ENCODE results near the gene SMIM24.
"Not testable (repeated sequence)": the region's sequence is repeated elsewhere in the genome, so short reads cannot be mapped to it uniquely, and the experiment has no call there.

Gene SMIM24

DNA sequence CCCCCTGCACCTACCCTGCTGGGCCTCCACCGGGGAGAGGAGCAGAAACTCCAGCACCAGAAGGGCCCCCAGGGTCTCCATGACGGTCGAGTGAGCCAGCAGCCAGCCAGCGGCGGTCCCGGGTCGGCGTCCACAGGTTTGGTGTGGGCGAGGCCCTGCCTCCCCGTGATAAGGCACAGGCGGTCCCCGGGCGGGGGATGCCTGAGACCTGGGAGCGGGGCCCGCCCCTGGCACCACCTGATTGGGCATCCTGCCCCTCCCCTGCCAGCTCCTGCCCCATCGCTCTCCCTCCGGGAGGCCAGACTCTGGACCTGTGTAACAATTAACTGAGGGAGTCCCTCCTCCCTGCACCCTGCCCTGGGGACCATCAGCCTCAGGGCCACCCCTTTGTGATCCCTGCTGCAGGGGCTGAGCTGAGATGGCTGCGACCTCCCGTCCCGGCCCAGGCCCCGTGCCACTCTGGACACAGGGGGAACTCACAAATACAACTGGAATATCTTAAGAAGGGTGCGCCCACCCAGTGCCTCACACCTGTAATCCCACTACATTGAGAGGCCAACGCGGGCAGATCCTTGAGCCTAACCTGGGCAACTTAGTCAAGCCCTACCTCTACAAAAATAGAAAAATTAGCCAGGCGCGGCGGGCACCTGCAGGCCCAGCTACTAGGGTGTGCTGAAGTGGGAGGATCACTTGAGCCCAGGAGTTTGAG, at the start of gene SMIM24:
Gene SMIM24, minus strand, starts transcription at position 143 of the 709 bp plus-strand sequence. Its CDS starts 62 bp downstream, at position 81.
- no peak for DNase-seq

DNA sequence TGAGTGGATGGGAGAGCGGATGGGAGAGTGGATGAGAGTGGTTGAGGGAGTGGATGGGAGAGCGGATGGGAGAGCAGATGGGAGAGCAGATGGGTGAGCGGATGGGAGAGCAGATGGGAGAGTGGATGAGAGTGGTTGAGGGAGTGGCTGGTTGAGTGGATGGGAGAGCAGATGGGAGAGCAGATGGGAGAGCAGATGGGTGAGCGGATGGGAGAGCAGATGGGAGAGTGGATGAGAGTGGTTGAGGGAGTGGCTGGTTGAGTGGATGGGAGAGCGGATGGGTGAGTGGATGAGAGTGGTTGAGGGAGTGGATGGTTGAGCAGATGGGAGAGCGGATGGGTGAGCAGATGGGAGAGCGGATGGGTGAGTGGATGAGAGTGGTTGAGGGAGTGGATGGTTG, 49.0 kb upstream of the SMIM24 start:
- DNase-seq: not testable (repeated sequence)

DNA sequence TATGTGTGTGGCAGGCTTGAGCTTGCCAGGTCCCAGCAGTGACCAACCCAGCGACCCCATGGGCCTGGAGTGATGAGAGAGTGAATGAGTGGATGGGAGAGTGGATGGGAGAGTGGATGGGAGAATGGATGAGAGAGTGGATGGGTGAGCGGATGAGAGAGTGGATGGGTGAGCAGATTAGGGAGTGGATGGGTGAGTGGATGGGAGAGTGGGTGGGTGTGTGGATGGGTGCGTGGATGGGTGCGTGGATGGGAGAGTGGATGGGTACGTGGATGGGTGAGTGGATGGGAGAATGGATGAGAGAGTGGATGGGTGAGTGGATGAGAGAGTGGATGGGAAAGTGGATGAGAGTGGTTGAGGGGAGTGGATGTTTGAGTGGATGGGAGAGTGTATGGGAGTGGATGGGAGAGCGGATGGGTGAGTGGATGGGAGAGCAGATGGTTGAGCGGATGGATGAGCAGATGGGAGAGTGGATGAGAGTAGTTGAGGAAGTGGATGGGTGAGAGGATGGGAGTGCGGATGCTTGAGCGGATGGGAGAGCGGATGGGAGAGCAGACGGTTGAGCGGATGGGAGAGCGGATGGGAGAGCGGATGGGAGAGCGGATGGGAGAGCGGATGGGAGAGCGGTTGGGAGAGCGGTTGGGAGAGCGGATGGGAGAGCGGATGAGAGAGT, 48.4 kb upstream of the SMIM24 start:
- no peak for DNase-seq

DNA sequence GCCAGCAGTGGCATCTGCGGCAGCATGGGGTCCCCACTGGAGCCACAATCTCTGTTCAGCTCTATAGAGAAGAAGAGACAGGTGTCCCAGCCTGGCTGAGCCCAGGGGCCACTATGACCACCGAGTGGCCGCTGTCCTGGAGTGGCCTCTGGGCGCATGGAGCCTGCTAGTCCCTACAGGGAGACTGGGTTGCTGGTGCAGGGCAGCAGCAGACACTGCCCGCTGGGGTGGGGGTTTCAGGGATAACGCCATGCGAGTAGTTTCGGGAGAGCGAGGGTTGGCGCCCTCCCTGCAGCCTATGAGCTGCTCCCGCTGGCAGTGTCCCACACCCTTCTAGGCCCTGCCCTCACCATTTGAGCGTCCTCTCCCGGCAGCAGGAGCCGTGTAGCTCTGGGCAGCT, 47.8 kb upstream of the SMIM24 start:
- no peak for DNase-seq

DNA sequence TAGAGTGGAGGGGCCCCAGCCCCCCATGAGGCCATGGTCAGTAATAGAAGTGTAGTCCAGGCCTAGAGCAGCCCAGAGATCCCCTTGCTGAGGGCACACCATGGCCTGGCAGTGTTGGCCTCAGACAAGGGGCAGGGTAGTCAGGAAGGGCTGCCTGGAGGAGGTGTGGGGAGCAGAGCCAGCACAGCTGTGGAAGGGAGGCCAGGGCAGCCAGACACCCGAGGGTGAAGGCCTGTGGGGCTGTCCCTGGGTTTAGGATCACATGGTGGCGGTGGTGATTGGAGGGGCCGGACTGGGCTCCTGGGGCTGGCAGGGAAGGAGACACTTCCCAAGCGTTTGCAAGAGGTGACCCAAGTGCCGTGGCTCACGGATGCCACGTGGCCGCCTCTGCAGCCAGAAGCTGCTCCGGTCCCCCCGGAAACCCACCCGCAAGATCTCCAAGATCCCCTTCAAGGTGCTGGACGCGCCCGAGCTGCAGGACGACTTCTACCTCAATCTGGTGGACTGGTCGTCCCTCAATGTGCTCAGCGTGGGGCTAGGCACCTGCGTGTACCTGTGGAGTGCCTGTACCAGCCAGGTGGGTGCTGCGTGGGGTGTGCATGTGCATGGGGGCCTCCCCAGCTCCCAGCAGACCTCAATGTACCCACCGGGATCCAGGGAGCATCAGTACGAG, 47.0 kb upstream of the SMIM24 start:
- no peak for DNase-seq

DNA sequence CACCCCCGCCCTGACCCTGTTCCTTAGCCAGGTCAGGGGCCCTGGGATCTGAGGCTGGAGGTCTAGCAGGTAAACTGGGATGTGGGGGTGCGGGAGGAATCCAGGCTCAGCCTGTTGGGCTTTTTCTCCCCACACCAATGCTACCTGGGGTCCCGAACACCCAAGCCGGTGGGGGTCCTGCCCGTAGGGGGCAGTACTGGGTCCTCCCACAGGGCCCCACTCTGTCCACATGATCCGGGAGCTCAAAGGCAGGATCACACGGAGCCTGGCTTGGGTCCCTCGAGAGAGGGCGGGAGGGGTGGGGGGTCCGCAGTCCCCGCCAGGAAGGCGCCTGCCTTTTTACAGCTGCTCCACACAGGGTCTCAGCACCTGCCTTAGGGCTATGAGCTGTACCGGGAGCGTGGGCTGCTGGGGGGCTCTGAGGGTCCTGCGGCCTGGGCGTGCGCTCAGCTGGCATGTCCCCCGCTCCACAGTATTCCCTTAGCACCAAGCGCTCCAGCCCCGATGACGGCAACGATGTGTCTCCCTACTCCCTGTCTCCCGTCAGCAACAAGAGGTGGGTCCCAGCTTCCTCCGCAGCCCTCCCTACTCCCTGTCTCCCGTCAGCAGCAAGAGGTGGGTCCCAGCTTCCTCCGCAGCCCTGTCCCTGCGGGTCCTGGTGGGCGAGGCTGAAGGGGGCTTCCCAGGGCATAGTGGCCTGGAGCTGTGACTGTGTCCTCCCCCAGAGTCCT, 46.3 kb upstream of the SMIM24 start:
- DNase-seq: no peak

DNA sequence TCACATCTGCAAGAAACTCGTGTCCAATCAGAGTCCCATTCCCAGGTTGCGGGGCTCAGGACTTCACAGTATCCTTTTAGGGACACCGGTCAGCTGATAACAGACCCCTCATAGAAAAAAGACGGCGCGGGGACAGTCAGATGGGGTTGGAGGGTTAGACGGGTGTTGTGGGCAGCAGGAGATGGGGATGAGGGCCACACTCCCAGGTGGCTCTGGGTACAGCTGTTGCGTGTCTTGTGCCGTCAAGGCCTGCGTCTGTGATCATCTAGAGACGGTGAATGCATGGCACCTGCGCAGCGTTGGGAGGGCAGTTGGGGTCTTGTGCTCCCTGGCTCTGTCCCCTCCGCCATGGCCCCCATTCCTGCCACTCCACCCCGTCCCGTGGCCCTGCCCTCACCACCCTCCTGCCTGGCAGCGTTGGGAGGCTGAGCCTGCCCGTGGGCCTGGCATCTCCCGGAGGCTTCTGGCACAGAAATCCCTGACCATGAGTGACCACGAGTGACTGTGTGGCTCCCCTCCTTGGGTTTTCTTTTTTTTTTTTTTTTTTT, 44.7 kb upstream of the SMIM24 start:
- no peak for DNase-seq

DNA sequence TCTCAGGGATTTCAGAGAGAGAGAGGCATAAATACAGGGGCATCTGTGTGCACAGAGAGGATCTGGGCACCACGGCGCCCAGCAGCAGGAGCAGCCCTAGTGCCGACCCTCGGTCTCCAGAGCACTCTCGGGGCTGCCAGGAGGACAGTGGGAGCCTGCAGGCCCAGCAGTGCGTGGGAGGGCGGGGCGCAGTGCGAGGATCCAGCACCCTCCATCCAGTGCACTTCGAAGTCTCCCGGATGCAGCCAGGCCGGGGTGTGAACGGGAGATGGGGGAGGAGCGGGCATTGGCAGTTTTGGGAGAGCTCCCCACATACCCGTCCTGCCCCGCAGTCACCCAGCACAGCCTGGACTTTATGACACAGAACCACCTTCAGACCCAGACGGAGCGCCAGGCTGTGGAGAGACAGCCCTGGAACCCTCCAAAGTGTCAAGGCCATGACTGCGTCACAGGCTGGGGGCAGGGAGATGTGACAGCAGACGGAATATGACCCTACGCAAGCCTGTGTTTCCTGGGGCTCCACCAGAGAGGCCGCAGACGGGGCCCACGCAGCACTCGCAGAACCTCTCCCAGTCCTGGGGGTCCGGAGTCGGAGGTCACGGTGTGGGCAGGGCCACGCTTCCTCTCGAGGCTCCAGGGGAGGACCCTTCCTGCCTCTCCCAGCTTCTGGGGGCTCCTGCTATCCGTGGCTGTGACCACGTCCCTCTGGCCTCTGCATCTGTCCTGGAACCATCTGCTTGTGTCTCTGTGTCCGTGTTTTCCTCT, 43.9 kb upstream of the SMIM24 start:
- DNase-seq: no peak

DNA sequence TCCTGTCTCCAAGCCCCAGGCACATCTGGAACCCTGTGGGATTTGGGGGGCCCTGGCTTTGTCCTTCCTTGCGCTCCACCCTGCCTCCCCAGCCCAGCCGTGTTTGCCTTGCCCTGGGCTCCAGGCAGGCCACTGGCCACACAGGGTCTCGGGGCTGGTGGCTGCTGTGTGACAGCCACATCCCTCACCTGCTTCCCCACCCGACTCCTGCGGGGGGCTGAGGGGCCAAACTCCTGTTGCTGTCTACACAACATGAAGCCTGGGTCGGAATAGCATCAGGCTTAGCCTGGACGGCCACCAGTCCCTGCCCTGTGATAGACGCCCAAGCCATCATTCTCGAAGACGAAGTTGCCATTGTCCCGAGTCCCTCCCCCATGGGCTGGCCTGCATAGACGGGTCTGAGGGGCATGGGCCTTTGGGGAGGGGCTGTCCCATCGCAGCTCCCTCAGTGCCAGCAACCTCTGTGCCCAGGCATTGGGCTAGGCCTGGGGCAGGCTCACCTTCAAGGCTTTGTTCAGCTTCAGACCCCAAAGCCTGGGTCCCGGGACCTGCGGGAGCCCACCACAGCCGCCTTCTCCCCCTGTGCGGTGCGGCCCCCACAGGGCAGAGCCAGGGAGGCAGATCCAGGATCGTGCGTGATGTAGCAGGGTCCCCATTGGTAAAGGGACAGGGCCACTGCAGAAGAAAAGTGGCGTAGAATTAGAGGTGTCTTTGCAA, 43.2 kb upstream of the SMIM24 start:
- DNase-seq: no peak

DNA sequence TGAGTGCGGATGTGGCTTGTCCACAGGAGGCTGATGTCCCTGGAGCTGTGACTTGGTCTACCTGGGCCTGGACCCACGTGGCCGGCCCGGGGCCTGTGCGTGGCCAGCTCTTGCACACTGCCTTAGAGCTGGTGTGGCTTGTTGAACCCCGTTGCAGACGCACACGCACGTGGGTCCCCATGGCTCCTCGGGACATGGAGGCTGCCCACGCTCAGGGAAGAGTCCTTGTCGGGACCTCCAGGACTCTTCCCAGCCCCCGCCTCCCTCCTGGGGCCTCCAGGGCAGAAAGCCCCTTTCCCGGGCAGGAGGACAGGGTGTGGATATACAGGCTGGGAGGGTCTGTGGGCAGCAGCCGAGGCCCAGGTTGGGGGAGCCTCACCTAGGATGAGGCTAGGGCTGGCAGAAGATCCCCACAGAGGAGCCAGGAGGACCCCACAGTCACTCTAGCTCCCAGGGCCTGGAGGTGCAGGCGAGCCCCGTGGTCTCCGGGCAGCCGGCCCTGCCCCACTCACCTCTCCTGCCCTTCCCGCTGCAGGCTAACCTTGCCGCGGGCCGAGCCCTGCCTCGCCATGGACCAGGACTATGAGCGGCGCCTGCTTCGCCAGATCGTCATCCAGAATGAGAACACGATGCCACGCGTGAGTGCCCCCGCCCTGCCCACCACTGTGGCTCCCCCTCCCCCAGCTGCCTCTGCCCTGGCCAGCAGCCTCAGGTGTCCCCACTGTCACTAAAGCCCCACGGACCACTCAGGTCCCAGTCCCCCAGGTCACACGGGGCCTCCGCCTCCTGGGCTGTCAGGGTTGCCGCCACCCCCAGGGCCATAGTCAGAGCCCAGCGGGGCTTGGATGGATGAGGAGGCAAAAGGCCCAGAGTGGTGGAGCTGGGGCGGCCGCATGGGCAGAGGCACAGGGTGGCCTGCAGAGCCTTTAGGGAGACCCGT, 42.4 kb upstream of the SMIM24 start:
- no peak for DNase-seq

DNA sequence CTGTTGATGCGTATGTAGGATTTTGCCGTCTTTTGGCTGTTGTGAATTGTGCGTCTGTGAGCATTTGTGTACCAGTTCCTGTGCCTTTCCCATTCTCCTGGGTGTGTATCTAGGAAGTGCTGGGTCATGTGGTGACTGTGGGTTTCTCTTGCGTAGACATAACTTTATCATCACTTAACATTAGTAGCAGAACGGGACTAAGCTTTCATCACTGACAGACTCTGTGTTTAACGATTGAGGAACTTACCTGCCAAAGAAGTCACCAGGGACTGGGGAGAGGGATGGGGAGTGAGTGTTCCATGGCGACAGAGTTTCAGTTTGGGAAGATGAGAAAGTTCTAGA, 40.8 kb upstream of the SMIM24 start:
- no peak for DNase-seq

DNA sequence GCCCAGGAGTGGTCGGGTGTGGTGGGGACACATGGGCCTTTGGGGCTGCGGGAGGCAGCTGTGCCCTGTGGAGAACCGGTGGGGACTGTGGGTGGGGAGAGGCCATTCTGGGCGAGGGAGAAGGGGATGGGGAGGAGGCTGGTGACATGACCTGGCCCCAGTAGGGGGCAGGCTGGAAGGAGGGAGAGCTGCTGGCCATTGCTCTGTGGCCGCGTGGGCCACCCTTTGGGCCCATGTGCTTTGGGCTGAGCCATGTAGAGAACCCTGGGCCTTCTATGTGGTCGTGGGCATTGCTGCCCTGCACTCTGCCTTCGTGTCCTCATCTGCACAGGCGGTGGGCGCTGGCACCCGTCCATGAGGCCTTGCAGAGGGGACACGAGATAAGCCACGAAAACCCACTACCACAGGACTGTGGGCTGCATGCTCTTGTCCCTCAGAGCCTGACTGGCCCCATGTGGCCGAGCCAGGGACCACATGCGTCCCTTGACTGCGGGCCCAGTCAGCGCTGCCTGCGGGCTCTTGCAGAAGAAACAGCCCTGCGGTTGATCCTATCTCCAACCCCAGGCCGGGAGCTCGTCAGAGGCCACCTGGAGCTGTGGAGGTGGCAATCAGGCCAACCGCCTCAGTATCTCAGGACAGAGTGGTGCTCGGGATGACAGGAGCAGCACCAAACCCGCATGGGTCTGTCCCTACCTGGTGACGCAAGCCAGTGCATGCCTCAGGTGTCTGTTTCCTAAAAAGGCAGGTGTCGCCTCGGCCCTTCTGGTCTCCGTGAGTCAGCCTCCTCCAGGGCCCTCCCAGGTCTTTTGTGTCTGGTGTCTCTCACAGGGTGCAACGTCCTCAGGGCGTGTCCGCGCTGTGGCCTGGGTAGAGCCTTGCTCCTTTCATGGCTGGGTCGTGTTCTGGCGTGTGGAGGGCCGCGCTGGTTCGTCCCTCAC, 40.1 kb upstream of the SMIM24 start:
- DNase-seq: no peak

DNA sequence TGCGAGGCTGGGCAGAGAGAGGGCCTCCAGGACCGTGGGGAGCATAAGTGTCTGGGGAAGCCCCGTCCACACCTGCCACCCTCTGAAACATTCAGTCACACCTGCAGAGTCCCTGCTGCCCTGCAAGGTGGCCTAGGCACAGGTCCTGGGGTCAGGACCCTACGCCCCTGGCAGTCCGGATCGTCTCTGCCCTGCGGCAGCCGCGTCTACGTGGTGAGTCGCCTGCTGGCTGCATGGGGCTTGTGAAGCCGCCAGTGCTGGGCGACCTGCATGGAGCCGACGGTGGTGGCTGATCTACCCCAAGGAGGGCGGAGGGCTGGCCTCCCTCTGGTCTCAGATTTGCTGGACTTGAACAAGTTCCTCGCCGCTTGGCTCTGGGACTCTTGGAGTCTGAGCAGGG, 38.8 kb upstream of the SMIM24 start:
- no peak for DNase-seq

DNA sequence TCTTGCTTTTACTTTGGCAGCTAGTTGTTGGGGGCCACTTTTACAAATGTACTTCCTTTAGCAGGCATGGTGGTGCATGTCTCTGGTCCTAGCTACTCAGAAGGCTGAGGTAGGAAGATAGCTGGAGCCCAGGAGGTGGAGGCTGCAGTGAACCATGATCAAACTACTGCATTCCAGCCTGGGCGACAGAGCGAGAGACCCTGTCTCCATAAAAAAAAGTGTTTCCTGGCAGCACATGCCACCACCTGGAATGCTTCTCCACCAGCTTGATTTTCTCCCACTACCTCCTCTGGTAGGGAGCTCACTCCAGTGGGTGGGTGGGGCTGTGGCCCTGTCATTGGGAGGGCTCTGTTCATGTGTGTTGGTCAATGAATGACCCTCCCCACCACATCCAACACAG, 38.3 kb upstream of the SMIM24 start:
- no peak for DNase-seq

DNA sequence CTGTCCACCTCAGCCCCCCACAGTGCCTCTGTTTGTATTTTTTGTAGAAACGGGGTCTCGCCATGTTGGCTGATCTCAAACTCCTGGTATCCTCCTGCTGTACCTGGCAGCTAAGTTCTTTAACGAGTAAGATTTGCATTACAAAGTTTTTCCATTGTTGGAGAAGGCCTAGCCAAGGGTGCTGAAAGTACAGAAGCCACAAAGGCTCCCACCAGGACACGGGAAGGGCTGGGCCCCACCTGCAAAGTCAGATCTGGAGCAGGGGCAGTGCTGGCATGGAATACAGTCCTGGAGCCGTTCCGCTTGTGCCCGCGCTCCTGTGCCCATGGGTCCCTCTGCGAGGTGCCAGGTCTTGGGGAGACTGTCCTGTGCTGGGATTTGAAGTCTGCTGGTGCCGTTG, 37.9 kb upstream of the SMIM24 start:
- no peak for DNase-seq

DNA sequence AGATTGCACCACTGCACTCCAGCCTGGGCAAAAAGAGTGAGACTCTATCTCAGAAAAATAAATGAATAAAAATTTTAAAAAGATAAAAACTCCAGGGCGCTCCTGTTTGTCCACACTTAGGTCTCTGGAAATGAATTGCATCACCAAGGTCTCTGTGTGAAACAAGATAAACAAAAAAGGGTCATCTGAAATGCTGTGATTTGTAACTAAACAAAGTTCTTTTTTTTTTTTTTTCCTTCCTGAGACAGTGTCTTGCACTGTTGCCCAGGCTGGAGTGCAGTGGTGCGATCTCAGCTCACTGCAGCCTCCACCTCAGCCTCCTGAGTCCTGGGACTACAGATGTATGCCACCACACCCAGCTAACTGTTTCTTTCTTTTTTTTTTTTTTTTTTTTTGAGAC, 37.3 kb upstream of the SMIM24 start:
- no peak for DNase-seq

DNA sequence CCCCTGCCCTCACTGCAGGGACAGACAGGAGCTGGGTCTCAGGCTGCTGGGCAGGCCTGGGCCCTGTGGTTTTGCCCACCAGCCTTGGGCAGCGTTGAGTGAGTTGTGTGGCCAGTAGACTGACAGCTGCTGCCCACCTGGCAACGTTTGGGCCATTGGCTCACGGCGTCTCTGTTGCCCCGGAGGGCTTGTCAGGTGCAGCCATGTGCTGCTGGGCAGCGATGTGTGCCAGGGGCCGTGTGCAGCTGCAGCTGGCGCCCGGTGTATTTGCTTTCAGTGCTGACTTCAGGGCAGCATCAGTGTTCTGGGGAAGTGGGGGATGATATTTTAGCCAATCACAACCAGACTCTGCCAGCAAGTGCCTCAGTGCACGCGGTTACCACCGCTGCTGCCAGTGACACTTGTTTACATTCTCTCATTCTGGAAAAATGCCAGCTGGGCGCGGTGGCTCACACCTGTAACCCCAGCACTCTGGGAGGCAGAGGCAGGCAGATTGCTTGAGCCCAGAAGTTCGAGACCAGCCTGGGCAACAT, 36.4 kb upstream of the SMIM24 start:
- peak in 1 of 4 experiments; percentile 27 for DNase-seq

DNA sequence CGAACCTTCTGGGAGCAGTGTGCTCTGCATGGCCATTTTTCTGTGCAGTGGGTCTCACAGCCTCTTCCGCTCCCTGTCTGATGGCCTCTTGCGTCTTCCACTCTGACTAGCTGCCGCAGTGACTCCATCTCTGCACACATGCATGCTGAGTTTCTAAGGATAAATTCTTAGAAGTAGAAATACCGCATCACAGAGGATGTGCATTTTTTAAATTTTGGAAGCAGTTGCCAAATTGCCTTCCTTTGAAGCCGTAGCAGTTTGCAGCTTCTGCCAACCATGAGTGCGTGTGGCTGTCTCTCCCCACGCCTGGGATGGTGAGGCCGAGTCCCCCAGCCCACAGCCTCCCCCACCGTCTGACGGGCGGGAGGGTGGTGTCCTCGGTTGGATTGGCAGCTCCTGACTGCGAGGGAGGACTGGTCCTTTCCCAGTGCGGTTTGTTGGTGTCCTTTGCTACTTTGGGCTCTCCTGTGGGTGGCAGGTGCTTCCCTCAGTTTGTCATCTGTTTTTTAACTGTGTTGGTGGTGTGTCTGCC, 35.6 kb upstream of the SMIM24 start:
- DNase-seq: no peak

DNA sequence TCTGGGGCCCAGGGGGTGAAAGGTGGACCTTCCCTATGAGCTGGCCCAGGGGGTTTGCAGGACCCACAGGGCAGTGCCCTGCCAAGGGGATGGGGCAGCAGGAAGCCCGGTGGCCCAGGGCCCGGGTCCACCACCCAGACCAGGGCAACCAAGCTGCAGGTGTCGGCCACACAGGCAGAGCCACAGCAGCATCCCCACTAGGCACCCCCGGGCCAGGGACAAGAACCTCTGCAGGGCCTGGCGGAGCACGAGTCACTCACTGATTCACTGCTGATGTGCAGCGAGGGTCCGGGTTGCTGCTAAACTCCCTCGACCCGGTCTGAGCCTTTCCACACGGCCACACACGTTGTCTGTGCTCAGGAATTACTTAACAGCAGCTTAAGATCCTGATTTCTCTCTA, 34.6 kb upstream of the SMIM24 start:
- DNase-seq: no peak
